Vagina (tissue), 2 donors: ENCODE measurements around the gene ATP8B1. TPM values are rescaled to one million over a fixed set of nuclear protein-coding genes. Genes with fewer than 3 reads are reported as not detected.

ENCODE experiments used
- DNase-seq, 2 donors: peaks; one replicate each; pipeline ENCODE4 v3.0.0-alpha.2; 2017; ENCODE audit errors: extremely low spot score in 2 of 2
- H3K27ac ChIP-seq: fragments of 200-600 bp; sonication (generic); one replicate; pipeline ENCODE4 v1.5.1; 2019
- H3K27me3 ChIP-seq: fragments of 200-600 bp; sonication (generic); one replicate; pipeline ENCODE4 v1.5.1; 2019
- H3K36me3 ChIP-seq, 2 donors: fragments of 200-600 bp; sonication (generic); one replicate each; pipeline ENCODE4 v1.5.1; 2017 to 2019
- H3K4me1 ChIP-seq: fragments of 200-600 bp; sonication (generic); one replicate; pipeline ENCODE4 v1.5.1; 2019
- H3K4me3 ChIP-seq, 2 donors: fragments of 200-600 bp; sonication (generic); 1 replicate in 1 of 2; 2 replicates in 1 of 2; pipeline ENCODE4 v1.5.1; 2016 to 2019
- H3K9me3 ChIP-seq: fragments of 200-600 bp; sonication (generic); one replicate; pipeline ENCODE4 v1.5.1; 2019
- CTCF ChIP-seq, 3 experiments: fragments of 450-650 bp in 2 of 3; fragments of 200-600 bp in 1 of 3; sonication (generic) in 1 of 3; IDR thresholded peaks; one replicate each; pipeline ENCODE4 v1.5.1; 2017 to 2019; ENCODE audit warnings: antibody characterized with exemption in 3 of 3, mild to moderate bottlenecking in 2 of 3, moderate library complexity in 2 of 3
- POLR2A ChIP-seq, 2 donors: fragments of 450-650 bp; IDR thresholded peaks; one replicate each; pipeline ENCODE4 v1.6.1; 2017; ENCODE audit warnings: antibody characterized with exemption in 2 of 2, mild to moderate bottlenecking in 2 of 2, moderate library complexity in 2 of 2
- POLR2AphosphoS5 ChIP-seq, 2 donors: sonication (generic); formaldehyde crosslinking; IDR thresholded peaks; one replicate each; pipeline ENCODE4 v1.9.0; 2017; ENCODE audit warnings: antibody characterized with exemption in 2 of 2, mild to moderate bottlenecking in 2 of 2, low read depth in 1 of 2; ENCODE audit not compliant: insufficient read depth in 1 of 2
- intact Hi-C: fragments of 100-400 bp; cut with DNase I; formaldehyde crosslinking; loops from one replicate; pipeline ENCODE4 v1.15.1; 2023
- small RNA-seq: library from RNA; depleted of rRNA; stranded (forward); fragments of <200 nt; gene quantifications from one replicate; pipeline ENCODE3, GENCODE V24; 2016
- total RNA-seq: library from RNA; depleted of rRNA; stranded (reverse); fragments of >200 nt; gene quantifications from one replicate; pipeline ENCODE4 v1.2.3, GENCODE V29; 2016

Gene ATP8B1
- total RNA-seq, 1 donor from 2014 or later = 41.5 TPM

- Histone ChIP-seq H3K27ac (no peak overlapping the region), H3K27me3 (no peaks in the 10 kb centered on the region), H3K4me3 (no peak overlapping the region), H3K4me1 (no peaks in the 10 kb centered on the region), H3K9me3 (no peaks in the 10 kb centered on the region), H3K36me3 (peaks cover 3 to 86% of the 10 kb centered on the region in 2 donors)
- TF ChIP-seq CTCF (IDR thresholded peaks at IDR 0.05) (no peak), POLR2AphosphoS5 (IDR thresholded peaks at IDR 0.05; ENCODE audit: insufficient read depth in 1 of 2, low read depth in 1 of 2) (no peak), POLR2A (IDR thresholded peaks at IDR 0.05) (no peak)
- DNase-seq = no peak
- intact Hi-C loops = no loop called here
Observed at GRCh38 chr18:57603871-57604270, 199.2 kb downstream of the ATP8B1 start.

Small RNA genes lying within 50 kb of the gene (small RNA-seq; reads per million reads assigned to genes)
- not detected for gene RNU6-742P

Other genes starting within 250 kb of the ATP8B1 start
- gene FECH, start 216.6 kb downstream of the ATP8B1 start, total RNA-seq = 44.7 TPM
- gene NARS1, start 181.5 kb downstream of the ATP8B1 start, total RNA-seq = 81.3 TPM
- 42.2 TPM for gene NEDD4L, start 240.9 kb upstream of the ATP8B1 start, total RNA-seq